Measurements from ENCODE around the gene FAM200C.

GRCh38 chr5:160432196-160432595 lies 32.3 kb upstream of the FAM200C start:
- TF ChIP-seq EZH2 (IDR thresholded peaks at IDR 0.05; ENCODE audit: borderline replicate concordance) (no peak), EZH2phosphoT487 (IDR thresholded peaks at IDR 0.05; ENCODE audit: low read depth, severe bottlenecking, unreplicated experiment) (no peak)
- TF ChIP-seq, protein P1, sequence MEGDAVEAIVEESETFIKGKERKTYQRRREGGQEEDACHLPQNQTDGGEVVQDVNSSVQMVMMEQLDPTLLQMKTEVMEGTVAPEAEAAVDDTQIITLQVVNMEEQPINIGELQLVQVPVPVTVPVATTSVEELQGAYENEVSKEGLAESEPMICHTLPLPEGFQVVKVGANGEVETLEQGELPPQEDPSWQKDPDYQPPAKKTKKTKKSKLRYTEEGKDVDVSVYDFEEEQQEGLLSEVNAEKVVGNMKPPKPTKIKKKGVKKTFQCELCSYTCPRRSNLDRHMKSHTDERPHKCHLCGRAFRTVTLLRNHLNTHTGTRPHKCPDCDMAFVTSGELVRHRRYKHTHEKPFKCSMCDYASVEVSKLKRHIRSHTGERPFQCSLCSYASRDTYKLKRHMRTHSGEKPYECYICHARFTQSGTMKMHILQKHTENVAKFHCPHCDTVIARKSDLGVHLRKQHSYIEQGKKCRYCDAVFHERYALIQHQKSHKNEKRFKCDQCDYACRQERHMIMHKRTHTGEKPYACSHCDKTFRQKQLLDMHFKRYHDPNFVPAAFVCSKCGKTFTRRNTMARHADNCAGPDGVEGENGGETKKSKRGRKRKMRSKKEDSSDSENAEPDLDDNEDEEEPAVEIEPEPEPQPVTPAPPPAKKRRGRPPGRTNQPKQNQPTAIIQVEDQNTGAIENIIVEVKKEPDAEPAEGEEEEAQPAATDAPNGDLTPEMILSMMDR (IDR thresholded peaks at IDR 0.05; ENCODE audit: poor library complexity): no peak

Measured in hepatocyte (in vitro differentiated cells).